ENCODE data around the gene FIBCD1.

FIBCD1 gene

GRCh38 chr9:130972957-130973685 lies 34.1 kb upstream of the FIBCD1 start:
- Histone ChIP-seq H3K36me3 (ENCODE audit: control insufficient read depth, insufficient read depth, low read length) (no peaks in the 10 kb centered on the region), H3K27me3 (replicated peaks; ENCODE audit: control insufficient read depth, insufficient read depth, low read length) (no peaks in the 10 kb centered on the region; the same call in 1 of the 2 replicates), H3K4me3 (replicated peaks; ENCODE audit: low read depth, low read length) (no peak overlapping the region)
- no peak for TF ChIP-seq CTCF (IDR thresholded peaks at IDR 0.05; ENCODE audit: insufficient read depth, low read length, poor library complexity, severe bottlenecking)
- no peak for DNase-seq (ENCODE audit: extremely low read depth, insufficient read length)

DNA sequence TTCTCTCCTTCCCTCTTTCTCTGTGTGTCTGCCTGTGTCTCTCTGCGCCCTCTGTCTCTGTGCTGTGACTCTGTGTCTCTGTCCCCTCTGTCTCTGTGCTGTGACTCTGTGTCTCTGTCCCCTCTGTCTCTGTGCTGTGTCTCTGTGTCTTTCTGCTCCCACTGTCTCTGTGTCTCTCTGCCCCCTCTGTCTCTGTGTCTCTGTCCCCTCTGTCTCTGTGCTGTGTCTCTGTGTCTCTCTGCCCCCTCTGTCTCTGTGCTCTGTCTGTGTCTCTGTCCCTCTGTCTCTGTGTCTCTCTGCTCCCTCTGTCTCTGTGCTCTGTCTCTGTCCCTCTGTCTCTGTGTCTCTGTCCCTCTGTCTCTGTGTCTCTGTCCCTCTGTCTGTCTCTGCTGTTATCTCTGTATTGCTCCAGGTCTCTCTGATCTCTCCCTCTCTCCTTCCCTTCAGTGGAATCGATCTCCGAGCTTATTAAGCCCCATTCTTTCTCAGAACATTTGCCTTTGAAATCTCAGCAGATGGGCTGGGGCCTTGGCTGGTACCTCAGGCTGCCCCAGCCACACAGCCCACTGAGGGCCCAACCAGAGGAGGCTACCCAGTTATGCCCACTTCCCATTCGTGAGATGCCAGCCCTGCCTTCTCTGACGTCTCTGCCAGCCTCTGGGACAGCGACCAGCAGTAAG lies 33.4 kb upstream of the FIBCD1 start:
- Histone ChIP-seq H3K36me3 (ENCODE audit: control insufficient read depth, insufficient read depth, low read length) (no peaks in the 10 kb centered on the region), H3K27me3 (replicated peaks; ENCODE audit: control insufficient read depth, insufficient read depth, low read length) (no peaks in the 10 kb centered on the region; the same call in 1 of the 2 replicates), H3K4me3 (replicated peaks; ENCODE audit: low read depth, low read length) (no peak overlapping the region)
- DNase-seq (ENCODE audit: extremely low read depth, insufficient read length): no peak
- no peak for TF ChIP-seq CTCF (IDR thresholded peaks at IDR 0.05; ENCODE audit: insufficient read depth, low read length, poor library complexity, severe bottlenecking)

GRCh38 chr9:130971294-130971849 lies 32.3 kb upstream of the FIBCD1 start:
- Histone ChIP-seq H3K4me3 (replicated peaks; ENCODE audit: low read depth, low read length) (no peak overlapping the region), H3K36me3 (ENCODE audit: control insufficient read depth, insufficient read depth, low read length) (no peaks in the 10 kb centered on the region), H3K27me3 (replicated peaks; ENCODE audit: control insufficient read depth, insufficient read depth, low read length) (no peaks in the 10 kb centered on the region; the same call in 1 of the 2 replicates)
- no peak for TF ChIP-seq CTCF (IDR thresholded peaks at IDR 0.05; ENCODE audit: insufficient read depth, low read length, poor library complexity, severe bottlenecking)
- DNase-seq (ENCODE audit: extremely low read depth, insufficient read length): no peak

GRCh38 chr9:130970855-130971254 lies 31.8 kb upstream of the FIBCD1 start:
- no peaks in the 10 kb centered on the region; the same call in 1 of the 2 replicates for H3K27me3 ChIP-seq (replicated peaks; ENCODE audit: control insufficient read depth, insufficient read depth, low read length)
- H3K36me3 ChIP-seq (ENCODE audit: control insufficient read depth, insufficient read depth, low read length): no peaks in the 10 kb centered on the region
- no peak overlapping the region for H3K4me3 ChIP-seq (replicated peaks; ENCODE audit: low read depth, low read length)
- TF ChIP-seq CTCF (IDR thresholded peaks at IDR 0.05; ENCODE audit: insufficient read depth, low read length, poor library complexity, severe bottlenecking): no peak
- DNase-seq (ENCODE audit: extremely low read depth, insufficient read length): no peak

GRCh38 chr9:130970052-130970451 lies 31.0 kb upstream of the FIBCD1 start:
- no peaks in the 10 kb centered on the region; the same call in 1 of the 2 replicates for H3K27me3 ChIP-seq (replicated peaks; ENCODE audit: control insufficient read depth, insufficient read depth, low read length)
- no peak for DNase-seq (ENCODE audit: extremely low read depth, insufficient read length)
- H3K4me3 ChIP-seq (replicated peaks; ENCODE audit: low read depth, low read length): no peak overlapping the region
- no peak for TF ChIP-seq CTCF (IDR thresholded peaks at IDR 0.05; ENCODE audit: insufficient read depth, low read length, poor library complexity, severe bottlenecking)
- H3K36me3 ChIP-seq (ENCODE audit: control insufficient read depth, insufficient read depth, low read length): no peaks in the 10 kb centered on the region

Measured in GM06990 (cell line).